Smooth muscle cell (in vitro differentiated cells): Measurements from ENCODE around the gene HIVEP1. TPM values are rescaled to one million over a fixed set of nuclear protein-coding genes. Genes with fewer than 3 reads are reported as not detected.

ENCODE experiments used
- DNase-seq: peaks from one replicate; lab custom pipeline; 2025; ENCODE audit not compliant: unreplicated experiment; lab: John Stamatoyannopoulos, UW
- H2AFZ ChIP-seq: fragments of 200-600 bp; sonication (generic); 2 replicates; pipeline ENCODE4 v1.6.0; 2016; ENCODE audit warnings: antibody characterized with exemption, low read depth, mild to moderate bottlenecking
- H3F3A ChIP-seq: fragments of 200-600 bp; sonication (generic); 2 replicates; pipeline ENCODE4 v1.6.0; 2017; ENCODE audit warnings: antibody characterized with exemption, low read depth
- H3K27ac ChIP-seq: fragments of 200-600 bp; sonication (generic); 2 replicates; pipeline ENCODE4 v1.5.1; 2016; ENCODE audit warnings: low read depth, mild to moderate bottlenecking
- H3K27me3 ChIP-seq: fragments of 200-600 bp; sonication (generic); 2 replicates; pipeline ENCODE4 v1.6.1; 2016; ENCODE audit warnings: low read depth, mild to moderate bottlenecking
- H3K36me3 ChIP-seq: fragments of 200-600 bp; sonication (generic); 2 replicates; pipeline ENCODE4 v1.5.1; 2016; ENCODE audit warnings: low read depth
- H3K4me1 ChIP-seq: fragments of 200-600 bp; sonication (generic); 2 replicates; pipeline ENCODE4 v1.5.1; 2016; ENCODE audit warnings: low read depth
- H3K4me2 ChIP-seq: fragments of 200-600 bp; sonication (generic); 2 replicates; pipeline ENCODE4 v1.6.0; 2016; ENCODE audit warnings: mild to moderate bottlenecking
- H3K4me3 ChIP-seq: fragments of 200-600 bp; sonication (generic); 2 replicates; pipeline ENCODE4 v1.5.1; 2016; ENCODE audit warnings: mild to moderate bottlenecking
- H3K79me2 ChIP-seq: fragments of 200-600 bp; sonication (generic); 2 replicates; pipeline ENCODE4 v1.6.0; 2016; ENCODE audit warnings: low read depth, mild to moderate bottlenecking
- H3K9ac ChIP-seq: fragments of 200-600 bp; sonication (generic); 2 replicates; pipeline ENCODE4 v1.6.0; 2016; ENCODE audit warnings: low read depth
- H3K9me3 ChIP-seq: fragments of 200-600 bp; sonication (generic); replicated peaks from 2 replicates; pipeline ENCODE4 v1.5.1; 2016; ENCODE audit warnings: low read depth
- H4K20me1 ChIP-seq: fragments of 200-600 bp; sonication (generic); 2 replicates; pipeline ENCODE4 v1.6.0; 2016; ENCODE audit warnings: low read depth
- WGBS: methylation state at CpG from one replicate; pipeline ENCODE4 v1.1.7; 2016; ENCODE audit warnings: low lambda C conversion rate; 5-methylcytosine and 5-hydroxymethylcytosine counted together
- polyA plus RNA-seq: library from polyadenylated mRNA; unstranded; fragments of >200 nt; fragmentation: Nextera tagmentation; extraction: Ambion mirVana; gene quantifications from 2 replicates; pipeline ENCODE4 v1.2.1, GENCODE V29; 2016
- total RNA-seq: library from RNA; depleted of rRNA; stranded (reverse); fragments of >200 nt; gene quantifications from 2 replicates; pipeline ENCODE4 v1.2.3, GENCODE V29; 2014
- TF ChIP-seq, protein P1 (sequence below): fragments of 200-600 bp; sonication (generic); IDR thresholded peaks from 2 replicates; pipeline ENCODE4 v1.5.1; 2017; ENCODE audit warnings: borderline replicate concordance, mild to moderate bottlenecking, antibody characterized with exemption; ENCODE audit not compliant: insufficient read depth, poor library complexity, severe bottlenecking

Gene HIVEP1
- total and polyA plus RNA-seq, 2 experiments from 2014 or later, result 6.8 to 58.8 TPM

DNA sequence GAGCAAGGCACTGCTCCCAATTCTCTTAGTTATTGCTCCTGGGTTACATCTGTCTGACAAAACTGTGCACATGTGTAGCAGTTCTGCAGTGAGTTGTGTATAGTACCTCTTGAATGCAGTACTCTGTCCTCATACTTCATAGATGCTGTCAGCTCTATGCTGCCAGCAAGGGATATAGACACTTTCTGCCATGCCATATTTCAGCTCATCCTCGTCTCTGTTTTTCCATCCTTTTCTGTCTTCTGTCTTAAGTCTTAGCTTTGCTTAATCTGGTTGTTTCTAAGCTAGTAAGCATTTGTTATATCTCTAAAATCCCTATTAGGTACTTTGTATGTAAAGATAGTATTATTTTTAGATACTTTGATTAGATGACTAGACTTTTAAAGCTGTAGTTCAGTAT, 76.4 kb downstream of the HIVEP1 start:
- H3K9ac ChIP-seq, result no peak overlapping the region
- 33% methylated on average over 1 of the region's 1 CpG for WGBS
- no peaks in the 10 kb centered on the region for H3K9me3 ChIP-seq
- H3F3A ChIP-seq, result no peaks in the 10 kb centered on the region
- H3K4me3 ChIP-seq, result no peak overlapping the region
- no peak overlapping the region for H2AFZ ChIP-seq
- H3K4me1 ChIP-seq, result peaks cover 11% of the 10 kb centered on the region
- peaks cover 77% of the 10 kb centered on the region for H3K79me2 ChIP-seq
- H3K27me3 ChIP-seq, result no peaks in the 10 kb centered on the region
- no peak overlapping the region for H3K4me2 ChIP-seq
- TF ChIP-seq, protein P1, sequence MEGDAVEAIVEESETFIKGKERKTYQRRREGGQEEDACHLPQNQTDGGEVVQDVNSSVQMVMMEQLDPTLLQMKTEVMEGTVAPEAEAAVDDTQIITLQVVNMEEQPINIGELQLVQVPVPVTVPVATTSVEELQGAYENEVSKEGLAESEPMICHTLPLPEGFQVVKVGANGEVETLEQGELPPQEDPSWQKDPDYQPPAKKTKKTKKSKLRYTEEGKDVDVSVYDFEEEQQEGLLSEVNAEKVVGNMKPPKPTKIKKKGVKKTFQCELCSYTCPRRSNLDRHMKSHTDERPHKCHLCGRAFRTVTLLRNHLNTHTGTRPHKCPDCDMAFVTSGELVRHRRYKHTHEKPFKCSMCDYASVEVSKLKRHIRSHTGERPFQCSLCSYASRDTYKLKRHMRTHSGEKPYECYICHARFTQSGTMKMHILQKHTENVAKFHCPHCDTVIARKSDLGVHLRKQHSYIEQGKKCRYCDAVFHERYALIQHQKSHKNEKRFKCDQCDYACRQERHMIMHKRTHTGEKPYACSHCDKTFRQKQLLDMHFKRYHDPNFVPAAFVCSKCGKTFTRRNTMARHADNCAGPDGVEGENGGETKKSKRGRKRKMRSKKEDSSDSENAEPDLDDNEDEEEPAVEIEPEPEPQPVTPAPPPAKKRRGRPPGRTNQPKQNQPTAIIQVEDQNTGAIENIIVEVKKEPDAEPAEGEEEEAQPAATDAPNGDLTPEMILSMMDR, result no peak
- H4K20me1 ChIP-seq, result peaks cover 58% of the 10 kb centered on the region
- peaks cover 5% of the 10 kb centered on the region for H3K36me3 ChIP-seq
- peak overlapping the region; percentile 13 for H3K27ac ChIP-seq
- DNase-seq, result no peak

- Histone ChIP-seq H3K27ac (no peak overlapping the region), H3K4me2 (no peak overlapping the region), H3K36me3 (peaks cover 5% of the 10 kb centered on the region), H3F3A (no peaks in the 10 kb centered on the region), H3K4me3 (no peak overlapping the region), H3K27me3 (no peaks in the 10 kb centered on the region), H3K9me3 (no peaks in the 10 kb centered on the region), H4K20me1 (peaks cover 47% of the 10 kb centered on the region), H3K4me1 (no peaks in the 10 kb centered on the region), H3K79me2 (peaks cover 67% of the 10 kb centered on the region), H3K9ac (no peak overlapping the region), H2AFZ (no peak overlapping the region)
- TF ChIP-seq, protein P1, result no peak
- DNase-seq, result no peak
Measured at GRCh38 chr6:12090714-12091113, 78.6 kb downstream of the HIVEP1 start.

DNA sequence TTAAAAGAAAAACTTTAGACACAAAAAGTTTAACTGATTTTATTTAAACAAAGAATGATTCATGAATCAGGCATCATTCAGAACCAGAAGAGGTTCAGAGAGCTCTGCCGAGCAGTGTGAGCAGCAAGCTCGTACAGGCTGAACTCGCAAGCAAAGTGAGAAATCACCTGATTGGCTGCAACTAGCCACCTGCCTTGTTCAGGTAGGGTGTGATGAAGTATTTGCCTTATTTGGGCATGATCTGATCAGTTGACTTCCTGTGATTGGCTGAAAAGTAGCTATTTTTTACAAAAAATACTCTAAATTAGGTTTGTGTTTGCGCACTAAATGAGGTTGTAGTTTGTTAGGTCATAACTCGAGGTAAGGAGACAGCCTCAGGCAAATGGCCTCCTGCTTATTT, 80.7 kb downstream of the HIVEP1 start:
- Histone ChIP-seq H3K4me2 (no peak overlapping the region), H3K4me3 (no peak overlapping the region), H3K9ac (no peak overlapping the region), H3K79me2 (peaks cover 58% of the 10 kb centered on the region), H3K4me1 (peaks cover 4% of the 10 kb centered on the region), H4K20me1 (peaks cover 39% of the 10 kb centered on the region), H3F3A (no peaks in the 10 kb centered on the region), H3K36me3 (peaks cover 5% of the 10 kb centered on the region), H3K27ac (no peak overlapping the region), H2AFZ (no peak overlapping the region), H3K9me3 (no peaks in the 10 kb centered on the region), H3K27me3 (no peaks in the 10 kb centered on the region)
- TF ChIP-seq, protein P1, result no peak
- 96% methylated on average over 5 of the region's 5 CpGs for WGBS
- no peak for DNase-seq

DNA sequence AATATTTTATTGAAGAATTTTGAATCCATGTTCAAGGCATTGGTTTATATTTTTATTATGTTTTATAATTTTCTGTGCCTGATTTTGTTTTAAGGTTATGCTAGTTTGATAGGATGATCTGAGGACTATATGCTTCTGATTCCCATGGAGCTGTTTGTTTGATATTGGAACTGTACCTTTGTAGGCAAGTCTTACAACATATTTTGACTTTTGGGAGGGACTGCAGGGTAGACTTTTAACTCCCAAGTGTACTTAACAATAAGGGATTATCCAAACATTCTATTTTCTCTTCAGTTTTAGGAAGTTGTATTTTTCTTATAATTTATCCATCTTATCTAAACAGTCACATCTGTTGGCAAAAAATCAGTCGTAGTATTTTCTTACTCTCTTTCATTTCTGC, 82.6 kb downstream of the HIVEP1 start:
- H3K4me3 ChIP-seq, result no peak overlapping the region
- no peaks in the 10 kb centered on the region for H3F3A ChIP-seq
- H3K27me3 ChIP-seq, result no peaks in the 10 kb centered on the region
- TF ChIP-seq, protein P1, result no peak
- WGBS, result 94% methylated on average over 1 of the region's 1 CpG
- H3K27ac ChIP-seq, result no peak overlapping the region
- no peak for DNase-seq
- no peak overlapping the region for H2AFZ ChIP-seq
- H3K4me2 ChIP-seq, result no peak overlapping the region
- H3K9me3 ChIP-seq, result no peaks in the 10 kb centered on the region
- peaks cover 4% of the 10 kb centered on the region for H3K4me1 ChIP-seq
- H3K9ac ChIP-seq, result no peak overlapping the region
- H3K79me2 ChIP-seq, result peaks cover 44% of the 10 kb centered on the region
- peaks cover 2% of the 10 kb centered on the region for H3K36me3 ChIP-seq
- peaks cover 42% of the 10 kb centered on the region for H4K20me1 ChIP-seq
